ENCODE results near the gene TBC1D24. TPM values are rescaled to one million over a fixed set of nuclear protein-coding genes. Genes with fewer than 3 reads are reported as not detected.

The TBC1D24 gene
- total RNA-seq, 1 experiment from 2014 or later = 15.8 TPM

GRCh38 chr16:2523801-2524231 is 48.9 kb downstream of the TBC1D24 start:
- H3K4me1 ChIP-seq (ENCODE audit: low read length) = peaks cover 16% of the 10 kb centered on the region
- no peak overlapping the region for H3K27ac ChIP-seq (ENCODE audit: low read length)
- H3K4me3 ChIP-seq (ENCODE audit: low read length) = no peak overlapping the region
- H3K9ac ChIP-seq (ENCODE audit: low read length) = no peak overlapping the region
- no peaks in the 10 kb centered on the region for H3K27me3 ChIP-seq (ENCODE audit: low read length)
- H3K9me3 ChIP-seq (ENCODE audit: low read length) = no peaks in the 10 kb centered on the region
- 0 out of 2 replicates have a peak, but pooled peaks cover 4% of the 10 kb centered on the region for H4K20me1 ChIP-seq (ENCODE audit: insufficient read depth, low read depth, low read length)
- DNase-seq = no peak
- peaks cover 18% of the 10 kb centered on the region for H3K79me2 ChIP-seq (ENCODE audit: low read length)
- no peaks in the 10 kb centered on the region for H3K9me2 ChIP-seq (replicated peaks; ENCODE audit: insufficient read depth, low read length)
- H2AFZ ChIP-seq (ENCODE audit: low read length) = no peak overlapping the region
- H3K36me3 ChIP-seq (ENCODE audit: insufficient read depth, low read length) = 0 out of 2 replicates have a peak, but pooled peaks cover 3% of the 10 kb centered on the region
- no peak overlapping the region for H3K4me2 ChIP-seq (ENCODE audit: low read depth, low read length, poor library complexity, severe bottlenecking)

GRCh38 chr16:2524339-2524938 is 49.5 kb downstream of the TBC1D24 start:
- H3K79me2 ChIP-seq (ENCODE audit: low read length) = peaks cover 14% of the 10 kb centered on the region
- DNase-seq = no peak
- no peaks in the 10 kb centered on the region for H3K9me3 ChIP-seq (ENCODE audit: low read length)
- no peaks in the 10 kb centered on the region for H3K9me2 ChIP-seq (replicated peaks; ENCODE audit: insufficient read depth, low read length)
- H4K20me1 ChIP-seq (ENCODE audit: insufficient read depth, low read depth, low read length) = no peaks in the 10 kb centered on the region
- H3K4me2 ChIP-seq (ENCODE audit: low read depth, low read length, poor library complexity, severe bottlenecking) = no peak overlapping the region
- no peaks in the 10 kb centered on the region for H3K27me3 ChIP-seq (ENCODE audit: low read length)
- H3K9ac ChIP-seq (ENCODE audit: low read length) = no peak overlapping the region
- 0 out of 2 replicates have a peak, but pooled peaks cover 3% of the 10 kb centered on the region for H3K36me3 ChIP-seq (ENCODE audit: insufficient read depth, low read length)
- no peak overlapping the region for H2AFZ ChIP-seq (ENCODE audit: low read length)
- peaks cover 13% of the 10 kb centered on the region for H3K4me1 ChIP-seq (ENCODE audit: low read length)
- no peak overlapping the region for H3K4me3 ChIP-seq (ENCODE audit: low read length)
- H3K27ac ChIP-seq (ENCODE audit: low read length) = no peak overlapping the region

GRCh38 chr16:2526135-2526534 is 51.2 kb downstream of the TBC1D24 start:
- H3K4me2 ChIP-seq (ENCODE audit: low read depth, low read length, poor library complexity, severe bottlenecking) = no peak overlapping the region
- H3K27ac ChIP-seq (ENCODE audit: low read length) = no peak overlapping the region
- peaks cover 9% of the 10 kb centered on the region for H3K4me1 ChIP-seq (ENCODE audit: low read length)
- peaks cover 8% of the 10 kb centered on the region for H3K79me2 ChIP-seq (ENCODE audit: low read length)
- DNase-seq = no peak
- no peaks in the 10 kb centered on the region for H4K20me1 ChIP-seq (ENCODE audit: insufficient read depth, low read depth, low read length)
- H3K4me3 ChIP-seq (ENCODE audit: low read length) = no peak overlapping the region
- 0 out of 2 replicates have a peak, but pooled peaks cover 3% of the 10 kb centered on the region for H3K36me3 ChIP-seq (ENCODE audit: insufficient read depth, low read length)
- H2AFZ ChIP-seq (ENCODE audit: low read length) = no peak overlapping the region
- no peaks in the 10 kb centered on the region for H3K27me3 ChIP-seq (ENCODE audit: low read length)
- no peaks in the 10 kb centered on the region for H3K9me3 ChIP-seq (ENCODE audit: low read length)
- H3K9ac ChIP-seq (ENCODE audit: low read length) = no peak overlapping the region
- no peaks in the 10 kb centered on the region for H3K9me2 ChIP-seq (replicated peaks; ENCODE audit: insufficient read depth, low read length)

DNA sequence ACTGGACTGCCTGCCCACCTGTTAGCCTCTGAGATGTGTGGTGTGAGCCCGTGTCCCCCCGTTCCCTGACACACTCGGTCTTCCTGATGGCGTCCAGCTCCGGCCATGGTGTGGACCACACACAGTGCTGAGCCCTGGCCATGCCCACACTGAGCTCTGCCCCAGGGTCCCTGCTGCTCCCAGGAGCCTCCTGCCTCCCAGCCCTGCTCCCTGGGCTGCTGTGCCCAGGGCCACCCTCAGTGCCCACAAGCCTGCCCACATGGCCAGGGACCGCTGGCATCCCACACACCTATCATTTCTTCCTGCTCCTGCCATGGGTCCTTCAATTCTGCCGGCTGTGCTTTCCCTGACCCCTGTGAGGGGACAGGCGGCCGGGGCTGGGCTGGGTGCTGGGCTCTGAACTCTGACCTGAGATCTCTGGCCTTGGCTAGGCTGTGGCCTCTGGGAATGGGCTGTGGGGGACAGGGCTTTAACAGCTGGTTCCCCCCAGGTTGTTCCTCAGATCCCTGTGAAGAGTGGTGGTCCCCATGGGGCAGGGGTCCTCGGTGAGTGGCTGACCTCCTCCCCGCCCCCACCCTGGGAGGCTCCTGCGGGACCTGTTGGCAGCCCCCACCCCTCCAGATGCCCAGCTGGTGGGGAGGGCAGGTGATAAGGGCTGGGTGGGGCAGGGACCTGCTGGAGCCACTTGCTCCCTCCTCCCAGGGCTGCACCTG is 52.3 kb downstream of the TBC1D24 start:
- Histone ChIP-seq H3K4me2 (ENCODE audit: low read depth, low read length, poor library complexity, severe bottlenecking) (no peak overlapping the region), H3K79me2 (ENCODE audit: low read length) (no peaks in the 10 kb centered on the region), H3K9me3 (ENCODE audit: low read length) (no peaks in the 10 kb centered on the region), H3K36me3 (ENCODE audit: insufficient read depth, low read length) (0 out of 2 replicates have a peak, but pooled peaks cover 3% of the 10 kb centered on the region), H3K27ac (ENCODE audit: low read length) (no peak overlapping the region), H3K4me3 (ENCODE audit: low read length) (no peak overlapping the region), H4K20me1 (ENCODE audit: insufficient read depth, low read depth, low read length) (no peaks in the 10 kb centered on the region), H3K9me2 (replicated peaks; ENCODE audit: insufficient read depth, low read length) (no peaks in the 10 kb centered on the region), H2AFZ (ENCODE audit: low read length) (no peak overlapping the region), H3K4me1 (ENCODE audit: low read length) (peaks cover 13% of the 10 kb centered on the region), H3K9ac (ENCODE audit: low read length) (no peak overlapping the region), H3K27me3 (ENCODE audit: low read length) (no peaks in the 10 kb centered on the region)
- DNase-seq = no peak

DNA sequence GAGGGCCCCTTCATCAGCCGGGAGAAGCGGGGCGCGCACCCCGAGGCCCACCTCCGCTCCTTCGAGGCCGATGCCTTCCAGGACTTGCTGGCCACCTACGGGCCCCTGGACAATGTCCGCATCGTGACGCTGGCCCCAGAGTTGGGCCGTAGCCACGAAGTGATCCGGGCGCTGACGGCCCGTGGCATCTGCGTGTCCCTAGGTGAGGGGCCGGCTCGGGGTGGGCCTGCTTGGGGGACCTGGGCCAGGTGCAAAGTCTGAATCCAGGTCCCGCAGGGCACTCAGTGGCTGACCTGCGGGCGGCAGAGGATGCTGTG is 52.8 kb downstream of the TBC1D24 start:
- H3K4me3 ChIP-seq (ENCODE audit: low read length) = no peak overlapping the region
- H3K9me2 ChIP-seq (replicated peaks; ENCODE audit: insufficient read depth, low read length) = no peaks in the 10 kb centered on the region
- no peak overlapping the region for H3K4me2 ChIP-seq (ENCODE audit: low read depth, low read length, poor library complexity, severe bottlenecking)
- no peak overlapping the region for H2AFZ ChIP-seq (ENCODE audit: low read length)
- no peaks in the 10 kb centered on the region for H3K9me3 ChIP-seq (ENCODE audit: low read length)
- H3K27ac ChIP-seq (ENCODE audit: low read length) = no peak overlapping the region
- H3K27me3 ChIP-seq (ENCODE audit: low read length) = no peaks in the 10 kb centered on the region
- H4K20me1 ChIP-seq (ENCODE audit: insufficient read depth, low read depth, low read length) = no peaks in the 10 kb centered on the region
- 0 out of 2 replicates have a peak, but pooled peaks cover 3% of the 10 kb centered on the region for H3K36me3 ChIP-seq (ENCODE audit: insufficient read depth, low read length)
- H3K4me1 ChIP-seq (ENCODE audit: low read length) = peaks cover 18% of the 10 kb centered on the region
- DNase-seq = no peak
- no peak overlapping the region for H3K9ac ChIP-seq (ENCODE audit: low read length)
- H3K79me2 ChIP-seq (ENCODE audit: low read length) = no peaks in the 10 kb centered on the region

GRCh38 chr16:2528161-2529060 is 53.5 kb downstream of the TBC1D24 start:
- Histone ChIP-seq H2AFZ (ENCODE audit: low read length) (no peak overlapping the region), H3K9me3 (ENCODE audit: low read length) (no peaks in the 10 kb centered on the region), H4K20me1 (ENCODE audit: insufficient read depth, low read depth, low read length) (no peaks in the 10 kb centered on the region), H3K9me2 (replicated peaks; ENCODE audit: insufficient read depth, low read length) (no peaks in the 10 kb centered on the region), H3K9ac (ENCODE audit: low read length) (no peak overlapping the region), H3K27me3 (ENCODE audit: low read length) (no peaks in the 10 kb centered on the region), H3K4me1 (ENCODE audit: low read length) (peaks cover 21% of the 10 kb centered on the region), H3K27ac (ENCODE audit: low read length) (no peak overlapping the region), H3K79me2 (ENCODE audit: low read length) (no peaks in the 10 kb centered on the region), H3K36me3 (ENCODE audit: insufficient read depth, low read length) (0 out of 2 replicates have a peak, but pooled peaks cover 3% of the 10 kb centered on the region), H3K4me2 (ENCODE audit: low read depth, low read length, poor library complexity, severe bottlenecking) (no peak overlapping the region), H3K4me3 (ENCODE audit: low read length) (no peak overlapping the region)
- no peak for DNase-seq

- Histone ChIP-seq H3K27me3 (ENCODE audit: low read length) (no peaks in the 10 kb centered on the region), H3K9me2 (replicated peaks; ENCODE audit: insufficient read depth, low read length) (no peaks in the 10 kb centered on the region), H3K79me2 (ENCODE audit: low read length) (no peaks in the 10 kb centered on the region), H3K36me3 (ENCODE audit: insufficient read depth, low read length) (no peaks in the 10 kb centered on the region), H3K4me3 (ENCODE audit: low read length) (no peak overlapping the region), H3K27ac (ENCODE audit: low read length) (no peak overlapping the region), H2AFZ (ENCODE audit: low read length) (no peak overlapping the region), H3K9ac (ENCODE audit: low read length) (no peak overlapping the region), H3K9me3 (ENCODE audit: low read length) (no peaks in the 10 kb centered on the region), H3K4me1 (ENCODE audit: low read length) (peaks cover 21% of the 10 kb centered on the region), H4K20me1 (ENCODE audit: insufficient read depth, low read depth, low read length) (no peaks in the 10 kb centered on the region), H3K4me2 (ENCODE audit: low read depth, low read length, poor library complexity, severe bottlenecking) (no peak overlapping the region)
- DNase-seq = no peak
These were observed 54.4 kb downstream of the TBC1D24 start for GRCh38 chr16:2529061-2529931.
